Panc1 (cell line): ENCODE results near the gene GALNTL6. TPM values are rescaled to one million over a fixed set of nuclear protein-coding genes. Genes with fewer than 3 reads are reported as not detected.

Source experiments
- ATAC-seq: fragments of 200-7000 bp; cut with Tn5 transposase; 2 replicates; pipeline ENCODE4 v1.9.1; 2020; ENCODE audit warnings: mild to moderate bottlenecking, moderate library complexity
- BruUV-seq: library from RNA; stranded (reverse); fragments of 400-500 nt; replicated peaks from 2 replicates; lab custom pipeline; 2021; lab: Mats Ljungman, UMichigan
- CTCF ChIA-PET: fragments of 300-600 bp; sonication (Branson Sonifier 250); formaldehyde crosslinking; loops from one replicate; lab custom pipeline; 2022; ENCODE audit warnings: antibody characterized with exemption; lab: Charles Lee
- POLR2A ChIA-PET: fragments of 300-600 bp; sonication (Branson Sonifier 250); formaldehyde crosslinking; loops from one replicate; lab custom pipeline; 2022; ENCODE audit warnings: antibody characterized with exemption; lab: Charles Lee
- DNase-seq: peaks from one replicate; pipeline ENCODE4 v3.0.0-alpha.2; 2010; ENCODE audit warnings: low read depth, low spot score
- H3K27ac ChIP-seq: 2 replicates; pipeline ENCODE4 v1.5.1; 2011; ENCODE audit warnings: mild to moderate bottlenecking, low read length, inconsistent platforms
- H3K27me3 ChIP-seq: fragments of 200-500 bp; sonication (Bioruptor generic); 2 replicates; pipeline ENCODE4 v1.6.0; 2014; ENCODE audit warnings: low read length, inconsistent platforms; ENCODE audit not compliant: control insufficient read depth, insufficient read depth
- H3K36me3 ChIP-seq: fragments of 200-500 bp; sonication (Bioruptor generic); 2 replicates; pipeline ENCODE4 v1.5.1; 2014; ENCODE audit warnings: inconsistent platforms, mild to moderate bottlenecking, low read length, moderate library complexity; ENCODE audit not compliant: control insufficient read depth, insufficient read depth
- H3K4me1 ChIP-seq: 2 replicates; pipeline ENCODE4 v1.5.1; 2011; ENCODE audit warnings: inconsistent platforms, mild to moderate bottlenecking, low read length, moderate library complexity; ENCODE audit not compliant: control insufficient read depth, insufficient read depth
- H3K4me3 ChIP-seq, 2 experiments: 2 replicates each; pipeline ENCODE4 v1.5.1; 2011 to 2012; ENCODE audit warnings: low read depth in 2 of 2, low read length in 2 of 2, mild to moderate bottlenecking in 2 of 2, inconsistent platforms in 1 of 2, moderate library complexity in 1 of 2
- H3K9me3 ChIP-seq: fragments of 200-500 bp; sonication (Bioruptor generic); 2 replicates; pipeline ENCODE4 v1.5.1; 2014; ENCODE audit warnings: low read depth, mild to moderate bottlenecking, inconsistent platforms, low read length, moderate library complexity; ENCODE audit not compliant: control insufficient read depth, insufficient read depth
- POLR2AphosphoS5 ChIP-seq: IDR thresholded peaks from 2 replicates; pipeline ENCODE4 v1.6.1; 2012; ENCODE audit warnings: mild to moderate bottlenecking, low read depth, low read length, moderate library complexity
- SIN3A ChIP-seq: IDR thresholded peaks from 2 replicates; pipeline ENCODE4 v1.6.1; 2012; ENCODE audit warnings: low read depth, mild to moderate bottlenecking, low read length, moderate library complexity, borderline replicate concordance; ENCODE audit not compliant: insufficient read depth
- TCF7L2 ChIP-seq: IDR thresholded peaks from 2 replicates; pipeline ENCODE4 v1.6.1; 2011; ENCODE audit warnings: mild to moderate bottlenecking, low read depth, low read length, inconsistent platforms
- in situ Hi-C: cut with HindIII; loops from 2 replicates; pipeline ENCODE4 v1.10.0; 2016; ENCODE audit warnings: low sequenced_read_pairs, low pct_unique_long_range_greater_than_20kb
- intact Hi-C: fragments of 100-400 bp; cut with micrococcal nuclease; formaldehyde crosslinking; loops from one replicate; pipeline ENCODE4 v1.10.0; 2022; ENCODE audit not compliant: unreplicated experiment
- total RNA-seq: library from RNA; stranded (reverse); gene quantifications from one replicate; pipeline ENCODE4 v1.2.1, GENCODE V29; 2021; ENCODE audit not compliant: unreplicated experiment
- TF ChIP-seq, protein P1 (sequence below): fragments of 450-650 bp; IDR thresholded peaks from 2 replicates; pipeline ENCODE4 v1.5.1; 2017; ENCODE audit warnings: mild to moderate bottlenecking
- TF ChIP-seq, protein P2 (sequence below), 2 experiments: IDR thresholded peaks; 2 replicates each; pipeline ENCODE4 v1.6.1; 2011 to 2012; ENCODE audit warnings: low read depth in 2 of 2, control low read depth in 1 of 2, low read length in 1 of 2, mild to moderate bottlenecking in 1 of 2, moderate library complexity in 1 of 2; ENCODE audit not compliant: insufficient read depth in 1 of 2

Gene GALNTL6
- total RNA-seq, 1 experiment from 2014 or later = not detected

DNA sequence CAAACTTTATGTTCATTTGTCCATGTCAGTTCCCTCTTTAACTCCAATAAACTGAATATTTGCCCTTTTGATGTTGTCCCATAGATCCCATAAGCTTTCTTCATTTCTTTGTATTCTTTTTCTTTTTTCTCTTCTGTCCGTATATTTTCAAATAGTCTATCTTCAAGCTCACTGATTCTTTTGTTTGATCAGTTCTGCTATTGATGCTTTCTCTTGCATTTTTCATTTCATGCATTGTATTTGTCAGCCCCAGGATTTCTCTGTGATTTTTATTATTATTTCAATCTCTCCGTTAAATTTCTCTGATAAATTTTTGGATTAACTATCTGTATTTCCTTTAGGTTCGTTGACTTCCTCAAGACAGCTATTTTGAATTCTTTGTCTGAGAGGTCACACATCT, 1082.5 kb downstream of the GALNTL6 start:
- TF ChIP-seq, protein P1, sequence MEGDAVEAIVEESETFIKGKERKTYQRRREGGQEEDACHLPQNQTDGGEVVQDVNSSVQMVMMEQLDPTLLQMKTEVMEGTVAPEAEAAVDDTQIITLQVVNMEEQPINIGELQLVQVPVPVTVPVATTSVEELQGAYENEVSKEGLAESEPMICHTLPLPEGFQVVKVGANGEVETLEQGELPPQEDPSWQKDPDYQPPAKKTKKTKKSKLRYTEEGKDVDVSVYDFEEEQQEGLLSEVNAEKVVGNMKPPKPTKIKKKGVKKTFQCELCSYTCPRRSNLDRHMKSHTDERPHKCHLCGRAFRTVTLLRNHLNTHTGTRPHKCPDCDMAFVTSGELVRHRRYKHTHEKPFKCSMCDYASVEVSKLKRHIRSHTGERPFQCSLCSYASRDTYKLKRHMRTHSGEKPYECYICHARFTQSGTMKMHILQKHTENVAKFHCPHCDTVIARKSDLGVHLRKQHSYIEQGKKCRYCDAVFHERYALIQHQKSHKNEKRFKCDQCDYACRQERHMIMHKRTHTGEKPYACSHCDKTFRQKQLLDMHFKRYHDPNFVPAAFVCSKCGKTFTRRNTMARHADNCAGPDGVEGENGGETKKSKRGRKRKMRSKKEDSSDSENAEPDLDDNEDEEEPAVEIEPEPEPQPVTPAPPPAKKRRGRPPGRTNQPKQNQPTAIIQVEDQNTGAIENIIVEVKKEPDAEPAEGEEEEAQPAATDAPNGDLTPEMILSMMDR = no peak
- TF ChIP-seq, protein P2, sequence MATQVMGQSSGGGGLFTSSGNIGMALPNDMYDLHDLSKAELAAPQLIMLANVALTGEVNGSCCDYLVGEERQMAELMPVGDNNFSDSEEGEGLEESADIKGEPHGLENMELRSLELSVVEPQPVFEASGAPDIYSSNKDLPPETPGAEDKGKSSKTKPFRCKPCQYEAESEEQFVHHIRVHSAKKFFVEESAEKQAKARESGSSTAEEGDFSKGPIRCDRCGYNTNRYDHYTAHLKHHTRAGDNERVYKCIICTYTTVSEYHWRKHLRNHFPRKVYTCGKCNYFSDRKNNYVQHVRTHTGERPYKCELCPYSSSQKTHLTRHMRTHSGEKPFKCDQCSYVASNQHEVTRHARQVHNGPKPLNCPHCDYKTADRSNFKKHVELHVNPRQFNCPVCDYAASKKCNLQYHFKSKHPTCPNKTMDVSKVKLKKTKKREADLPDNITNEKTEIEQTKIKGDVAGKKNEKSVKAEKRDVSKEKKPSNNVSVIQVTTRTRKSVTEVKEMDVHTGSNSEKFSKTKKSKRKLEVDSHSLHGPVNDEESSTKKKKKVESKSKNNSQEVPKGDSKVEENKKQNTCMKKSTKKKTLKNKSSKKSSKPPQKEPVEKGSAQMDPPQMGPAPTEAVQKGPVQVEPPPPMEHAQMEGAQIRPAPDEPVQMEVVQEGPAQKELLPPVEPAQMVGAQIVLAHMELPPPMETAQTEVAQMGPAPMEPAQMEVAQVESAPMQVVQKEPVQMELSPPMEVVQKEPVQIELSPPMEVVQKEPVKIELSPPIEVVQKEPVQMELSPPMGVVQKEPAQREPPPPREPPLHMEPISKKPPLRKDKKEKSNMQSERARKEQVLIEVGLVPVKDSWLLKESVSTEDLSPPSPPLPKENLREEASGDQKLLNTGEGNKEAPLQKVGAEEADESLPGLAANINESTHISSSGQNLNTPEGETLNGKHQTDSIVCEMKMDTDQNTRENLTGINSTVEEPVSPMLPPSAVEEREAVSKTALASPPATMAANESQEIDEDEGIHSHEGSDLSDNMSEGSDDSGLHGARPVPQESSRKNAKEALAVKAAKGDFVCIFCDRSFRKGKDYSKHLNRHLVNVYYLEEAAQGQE (IDR thresholded peaks at IDR 0.05; ENCODE audit: insufficient read depth in 1 of 2, low read depth in 2 of 2, low read length in 1 of 2) = no peak
- TF ChIP-seq SIN3A (no peak), POLR2AphosphoS5 (no peak), TCF7L2 (no peak)
- CTCF ChIA-PET = no interaction called here
- H3K4me1 ChIP-seq = no peaks in the 10 kb centered on the region
- in situ Hi-C loops = no loop called here
- no peaks in the 10 kb centered on the region for H3K27me3 ChIP-seq
- no peaks in the 10 kb centered on the region for H3K9me3 ChIP-seq
- BruUV-seq = no TSS peak
- no peaks in the 10 kb centered on the region for H3K36me3 ChIP-seq
- no peak for DNase-seq
- intact Hi-C loops = no loop called here
- POLR2A ChIA-PET = no interaction called here
- ATAC-seq = no peak
- no peak overlapping the region for H3K27ac ChIP-seq
- no peak overlapping the region for H3K4me3 ChIP-seq

DNA sequence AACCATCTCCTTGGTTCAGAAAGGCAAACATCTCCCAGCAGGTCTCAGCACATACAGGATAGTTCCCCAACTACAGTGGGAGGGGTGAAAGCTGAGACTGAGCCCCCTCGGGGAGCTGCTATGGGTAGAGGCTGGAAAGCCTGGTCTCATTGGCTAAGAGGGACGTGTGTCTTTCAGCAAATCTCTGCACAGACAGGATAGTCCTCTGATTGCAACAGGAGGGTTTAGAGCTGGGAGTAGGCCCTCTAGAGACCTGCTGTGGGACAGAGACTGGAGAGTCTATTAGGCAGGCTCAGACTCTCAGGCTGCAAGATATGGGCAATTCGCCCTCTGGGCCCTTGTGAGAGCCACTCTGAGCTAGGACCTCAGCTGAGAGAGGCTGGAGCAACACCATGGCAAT, 1083.8 kb downstream of the GALNTL6 start:
- in situ Hi-C loops (no loop called here), intact Hi-C loops (no loop called here)
- no peaks in the 10 kb centered on the region for H3K4me1 ChIP-seq
- no peak overlapping the region for H3K27ac ChIP-seq
- H3K4me3 ChIP-seq = no peak overlapping the region
- no peaks in the 10 kb centered on the region for H3K27me3 ChIP-seq
- DNase-seq (no peak), ATAC-seq (no peak)
- POLR2A ChIA-PET = no interaction called here
- no peaks in the 10 kb centered on the region for H3K9me3 ChIP-seq
- no peak for TF ChIP-seq POLR2AphosphoS5
- TF ChIP-seq, protein P2 (IDR thresholded peaks at IDR 0.05; ENCODE audit: insufficient read depth in 1 of 2, low read depth in 2 of 2, low read length in 1 of 2) = no peak
- no peak for TF ChIP-seq TCF7L2
- TF ChIP-seq, protein P1 = no peak
- no peak for TF ChIP-seq SIN3A
- CTCF ChIA-PET = no interaction called here
- BruUV-seq = no TSS peak
- no peaks in the 10 kb centered on the region for H3K36me3 ChIP-seq
